DMS153 (cell line): Measurements from ENCODE around the gene SLC39A12.
A peak's percentile ranks its signal among the peaks of the same experiment; 100 is the strongest.
"Not testable (repeated sequence)": the region's sequence is repeated elsewhere in the genome, so short reads cannot be mapped to it uniquely, and the experiment has no call there.

Experiments used
- DNase-seq: peaks from one replicate; lab custom pipeline; 2025; lab: John Stamatoyannopoulos, UW

SLC39A12 gene

DNA sequence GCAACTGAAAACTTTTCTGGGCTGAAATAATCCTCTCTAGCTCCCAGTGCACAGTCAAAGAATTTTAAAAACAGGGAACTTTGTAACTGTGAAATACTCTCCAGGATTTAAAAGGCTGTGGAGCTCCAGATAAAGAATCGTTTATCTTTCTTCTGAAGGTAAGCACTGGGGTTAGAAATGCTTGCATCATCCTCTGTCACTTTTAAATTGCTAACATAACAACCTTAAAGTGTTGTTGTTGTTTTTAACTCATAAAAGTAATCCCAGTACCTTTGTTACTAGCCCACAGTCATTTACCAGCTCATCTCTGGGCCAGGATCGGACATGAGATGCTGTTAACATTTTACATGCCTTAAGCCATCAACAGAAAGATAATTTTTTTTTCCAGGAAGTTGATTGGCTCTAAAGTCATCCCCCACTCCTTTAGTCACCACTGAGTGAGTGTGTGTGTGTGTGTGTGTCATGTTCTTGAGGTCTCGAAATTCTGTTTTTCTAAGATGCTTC is at the start of gene SLC39A12:
Gene SLC39A12, plus strand, starts transcription at position 51 of the 504 bp plus-strand sequence. CDS start 1,359 bp downstream, outside the sequence.
- DNase-seq = no peak

DNA sequence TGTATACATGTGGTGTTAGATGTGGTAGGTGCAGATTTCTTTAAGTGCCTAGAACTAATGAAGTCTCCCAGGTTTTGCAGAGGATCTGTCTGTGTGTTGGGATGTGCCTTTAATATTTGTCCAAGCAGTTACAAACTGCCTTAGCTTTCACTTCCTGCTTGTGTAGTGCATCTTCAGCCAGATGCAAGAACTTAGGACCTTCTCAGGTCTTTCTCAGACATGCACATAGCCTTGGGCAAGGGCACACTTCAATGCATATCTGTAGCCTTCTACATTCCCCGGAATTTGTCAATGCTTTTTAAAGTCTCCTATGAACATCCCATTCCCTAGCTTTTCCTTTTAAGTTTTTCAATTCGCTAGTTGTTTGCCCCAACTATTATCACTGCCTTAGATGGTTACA is 47.2 kb upstream of the SLC39A12 start:
- DNase-seq = no peak

DNA sequence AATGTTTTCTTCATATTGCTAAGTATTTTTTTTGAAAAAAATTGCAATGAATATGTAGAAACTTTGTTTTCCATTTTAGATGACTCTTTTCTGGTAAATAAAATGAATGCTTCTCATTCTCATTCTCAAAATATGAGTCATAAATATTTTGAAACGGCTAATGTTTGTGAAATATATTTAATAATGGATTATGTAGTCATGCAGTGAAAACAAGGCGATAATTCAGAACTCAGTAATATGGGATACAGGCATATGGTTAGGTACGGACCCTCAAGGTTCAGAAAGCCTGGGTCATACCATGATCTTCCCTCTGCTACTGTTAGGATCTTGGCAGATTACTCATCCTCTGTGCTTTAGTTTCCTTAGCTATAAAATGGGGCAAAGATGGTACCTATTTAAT is 46.2 kb upstream of the SLC39A12 start:
- no peak for DNase-seq

DNA sequence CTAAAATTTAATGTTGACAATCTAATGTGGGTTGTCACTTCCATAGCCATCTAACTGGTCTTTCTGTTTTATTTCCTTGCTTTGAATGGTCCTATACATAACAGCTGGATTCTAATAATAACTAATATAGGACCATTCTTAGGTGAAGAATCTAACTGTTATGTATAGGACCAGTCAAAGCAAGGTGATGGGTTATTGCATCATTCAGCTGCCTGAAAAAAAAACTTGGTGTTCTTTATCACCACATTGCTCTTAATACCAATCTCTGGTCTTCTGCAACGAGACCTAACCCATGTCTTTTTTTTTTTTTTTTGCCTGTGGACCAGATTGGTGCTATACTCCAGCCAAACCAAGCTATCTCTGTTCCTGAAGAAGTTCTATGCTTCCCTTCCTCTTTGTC is 45.7 kb upstream of the SLC39A12 start:
- DNase-seq = no peak

DNA sequence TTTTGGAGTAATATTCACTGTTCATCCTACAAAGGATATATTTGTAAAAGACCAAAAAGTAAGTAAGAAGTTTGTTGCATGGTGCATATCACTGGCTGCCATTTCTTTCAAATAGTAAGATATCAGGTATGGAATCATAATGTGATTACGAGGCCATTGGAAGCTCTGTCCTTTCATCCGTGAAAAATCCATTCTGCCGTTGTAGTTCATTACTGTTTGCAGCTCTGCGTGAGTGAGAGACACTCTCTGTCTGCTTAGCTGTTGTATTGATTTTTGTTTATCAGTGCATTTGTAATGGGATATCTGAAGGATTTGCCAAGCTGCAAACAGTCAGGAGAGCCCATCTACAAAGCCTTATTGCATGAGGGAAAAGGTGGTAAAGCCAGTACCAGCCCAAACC is 44.1 kb upstream of the SLC39A12 start:
- no peak for DNase-seq

DNA sequence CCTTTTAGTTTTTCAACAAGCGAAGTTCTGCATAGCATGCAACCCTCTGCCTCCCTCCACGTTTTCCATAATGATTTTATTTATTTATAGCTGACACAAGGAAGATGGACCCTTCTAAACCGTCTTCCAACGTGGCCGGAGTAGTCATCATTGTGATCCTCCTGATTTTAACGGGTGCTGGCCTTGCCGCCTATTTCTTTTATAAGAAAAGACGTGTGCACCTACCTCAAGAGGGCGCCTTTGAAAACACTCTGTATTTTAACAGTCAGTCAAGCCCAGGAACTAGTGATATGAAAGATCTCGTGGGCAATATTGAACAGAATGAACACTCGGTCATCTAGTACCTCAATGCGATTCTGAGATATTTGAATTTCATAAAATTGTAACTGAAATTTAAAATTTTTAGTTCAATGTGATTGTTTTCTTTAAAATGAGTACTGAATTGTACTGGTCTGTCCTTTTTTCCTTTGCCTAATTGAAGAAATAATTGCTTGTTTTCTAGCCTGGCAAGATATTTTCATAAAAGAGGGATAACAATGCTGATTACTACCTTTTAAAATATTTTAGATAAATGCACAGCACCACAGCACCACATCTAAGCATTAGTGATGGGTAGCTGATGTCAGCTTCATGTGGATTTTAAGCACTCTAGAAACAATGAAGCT is 41.5 kb upstream of the SLC39A12 start:
- no peak for DNase-seq

DNA sequence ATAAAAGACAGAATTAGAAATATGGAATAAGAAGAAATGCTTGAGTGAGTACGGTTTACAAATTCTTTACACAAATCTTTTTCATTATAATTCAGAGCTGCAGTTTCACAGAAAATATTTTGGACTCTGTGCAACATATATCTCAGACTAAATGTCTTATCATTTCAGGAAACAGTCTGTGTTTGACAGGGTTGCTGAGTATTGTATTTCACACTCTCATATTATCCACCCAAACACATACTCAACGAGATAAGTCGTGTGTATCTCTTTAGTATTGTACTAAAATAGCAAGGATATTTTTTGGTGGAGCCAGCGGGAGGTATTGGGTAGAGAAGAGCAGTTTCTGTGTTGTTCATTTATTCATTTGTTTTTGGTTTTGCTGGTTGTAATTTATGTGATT is 39.0 kb upstream of the SLC39A12 start:
- DNase-seq = no peak

DNA sequence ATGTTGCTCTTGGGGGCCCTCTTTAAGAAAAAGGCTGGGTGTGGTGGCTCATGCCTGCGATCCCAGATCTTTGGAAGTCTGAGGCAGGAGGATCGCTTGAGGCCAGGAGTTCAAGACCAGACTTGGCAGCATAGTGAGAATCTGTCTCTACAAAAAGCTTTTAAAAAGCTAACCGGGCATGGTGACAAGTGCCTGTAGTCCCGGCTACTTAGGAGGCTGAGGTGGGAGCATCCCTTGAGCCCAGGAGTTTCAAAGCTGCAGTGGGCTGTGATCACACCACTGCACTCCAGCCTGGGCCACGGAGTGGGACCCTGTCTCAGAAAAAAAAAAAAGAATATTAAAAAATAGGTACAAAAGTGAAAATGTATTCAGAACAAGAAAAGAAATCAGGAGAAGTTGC is 38.1 kb upstream of the SLC39A12 start:
- DNase-seq = no peak

DNA sequence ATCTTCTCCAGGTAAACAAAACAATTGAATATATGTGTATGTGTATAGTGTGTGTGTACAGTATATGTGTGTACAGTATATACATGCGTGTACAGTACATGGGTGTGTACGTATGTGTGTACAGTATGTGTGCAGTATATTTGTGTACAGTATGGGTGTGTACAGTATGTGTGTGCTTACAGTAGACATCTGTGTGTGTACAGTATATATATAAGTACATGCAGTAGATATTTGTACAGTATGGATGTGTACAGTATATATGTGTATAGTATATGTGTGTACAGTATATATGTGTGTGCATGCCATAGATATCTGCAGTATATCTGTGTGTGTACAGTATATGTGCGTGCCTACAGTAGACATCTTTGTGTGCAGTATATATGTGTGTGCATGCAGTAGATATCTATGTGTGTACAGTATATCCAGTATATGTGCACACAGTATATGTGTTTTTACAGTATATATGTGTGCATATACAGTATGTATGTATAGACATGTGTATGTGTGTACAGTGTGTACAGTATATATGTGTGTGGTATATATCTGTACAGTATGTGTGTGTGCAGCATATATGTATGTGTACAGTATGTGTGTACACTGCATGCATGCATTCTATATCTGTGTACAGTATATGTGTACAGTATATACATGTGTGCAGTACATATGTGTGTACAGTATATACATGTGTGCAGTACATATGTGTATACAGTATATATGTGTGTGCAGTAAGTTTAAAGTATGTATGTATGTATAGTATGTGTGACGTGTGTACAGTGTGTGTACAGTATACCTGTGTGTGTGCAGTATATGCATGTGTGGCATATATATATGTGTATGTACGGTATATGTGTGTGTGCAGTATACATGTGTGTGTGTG is 37.3 kb upstream of the SLC39A12 start:
- no peak for DNase-seq

DNA sequence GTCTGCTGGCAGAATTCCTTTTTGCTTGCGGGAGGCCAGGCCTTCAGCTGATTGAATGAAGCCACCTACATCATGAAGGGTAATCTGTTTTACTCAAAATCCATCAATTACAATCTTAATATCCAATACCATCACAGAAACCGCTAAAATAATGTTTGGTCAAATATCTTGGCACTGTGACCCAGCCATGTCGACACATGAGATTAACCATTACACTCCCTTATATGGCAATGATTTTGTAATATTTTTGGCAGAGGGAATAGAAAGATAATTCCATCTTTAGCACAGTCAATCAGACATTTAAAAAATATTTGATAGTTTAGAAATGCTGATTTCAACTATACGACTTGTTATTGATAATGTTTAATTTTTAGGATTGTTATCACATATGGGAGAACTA is 36.5 kb upstream of the SLC39A12 start:
- no peak for DNase-seq

DNA sequence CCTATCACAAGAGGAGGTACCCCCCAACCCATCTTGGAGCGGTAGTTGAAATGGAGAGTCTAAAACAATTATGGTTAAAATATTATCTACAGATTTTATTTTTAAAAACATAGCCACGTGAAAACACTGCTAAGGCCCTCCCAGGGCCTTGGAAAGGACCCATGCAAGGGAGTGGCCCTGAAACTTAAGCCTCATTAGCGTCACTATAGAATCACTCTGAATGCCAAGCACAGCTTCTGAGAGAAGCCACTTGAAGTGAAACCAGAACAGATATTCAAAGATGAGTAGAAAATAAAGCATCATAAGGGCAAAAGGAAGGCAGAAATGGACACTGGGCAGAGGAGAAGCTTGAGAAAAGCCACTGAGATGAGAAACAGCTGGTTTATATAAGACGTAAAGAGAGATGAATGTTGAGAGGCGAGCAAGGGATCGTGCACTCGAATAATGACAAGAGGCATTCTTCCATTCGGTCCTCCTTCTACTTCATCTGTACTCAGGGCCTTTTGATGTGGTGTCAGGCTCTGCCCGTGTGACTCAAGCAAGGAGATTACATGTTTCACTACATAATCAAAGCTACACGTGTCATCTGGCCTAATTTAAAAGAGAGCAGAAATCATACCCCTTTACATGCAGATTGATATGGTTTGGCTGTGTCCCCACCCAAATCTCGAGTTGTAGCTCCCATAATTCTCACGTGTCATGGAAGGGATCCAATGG is 33.4 kb upstream of the SLC39A12 start:
- no peak for DNase-seq

DNA sequence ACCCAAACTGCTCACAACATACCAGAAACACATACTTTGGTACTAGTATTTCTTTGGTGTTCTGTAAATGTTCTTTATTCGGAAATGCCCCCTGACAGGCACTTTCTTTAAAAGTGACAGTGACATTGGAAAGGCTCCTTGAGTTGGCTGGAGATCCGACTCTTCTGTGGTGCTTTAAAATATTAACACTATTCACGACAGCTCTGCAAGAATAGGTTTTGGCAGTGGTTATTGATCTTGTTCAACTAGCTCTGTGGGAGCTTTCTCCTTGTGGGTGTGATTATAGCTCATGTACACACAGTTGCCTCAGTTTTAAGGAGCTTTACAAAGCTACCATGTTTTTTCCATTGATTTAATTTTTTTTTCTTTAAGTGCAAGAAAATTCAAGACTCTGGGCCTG is 30.3 kb upstream of the SLC39A12 start:
- DNase-seq = no peak

DNA sequence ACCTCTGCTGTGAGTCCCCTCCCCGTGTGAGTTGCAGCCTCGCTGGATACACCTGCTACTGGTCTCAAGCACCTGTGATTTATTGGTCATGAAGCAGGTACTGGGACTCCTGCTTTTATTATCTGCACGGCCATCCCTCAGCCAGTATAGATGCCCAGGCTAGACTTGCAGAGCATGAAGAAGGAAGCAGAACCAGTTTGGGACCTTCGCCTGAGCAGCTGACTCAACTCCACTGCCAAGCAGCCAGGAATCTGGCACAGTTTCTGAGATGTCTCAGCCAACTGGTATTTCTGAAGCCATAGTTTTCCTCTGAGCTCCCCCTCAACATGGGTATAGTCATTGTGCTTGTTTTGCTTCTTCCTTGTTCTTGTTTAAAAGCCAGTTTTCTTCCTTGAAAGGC is 28.0 kb upstream of the SLC39A12 start:
- DNase-seq = peak; percentile 75

DNA sequence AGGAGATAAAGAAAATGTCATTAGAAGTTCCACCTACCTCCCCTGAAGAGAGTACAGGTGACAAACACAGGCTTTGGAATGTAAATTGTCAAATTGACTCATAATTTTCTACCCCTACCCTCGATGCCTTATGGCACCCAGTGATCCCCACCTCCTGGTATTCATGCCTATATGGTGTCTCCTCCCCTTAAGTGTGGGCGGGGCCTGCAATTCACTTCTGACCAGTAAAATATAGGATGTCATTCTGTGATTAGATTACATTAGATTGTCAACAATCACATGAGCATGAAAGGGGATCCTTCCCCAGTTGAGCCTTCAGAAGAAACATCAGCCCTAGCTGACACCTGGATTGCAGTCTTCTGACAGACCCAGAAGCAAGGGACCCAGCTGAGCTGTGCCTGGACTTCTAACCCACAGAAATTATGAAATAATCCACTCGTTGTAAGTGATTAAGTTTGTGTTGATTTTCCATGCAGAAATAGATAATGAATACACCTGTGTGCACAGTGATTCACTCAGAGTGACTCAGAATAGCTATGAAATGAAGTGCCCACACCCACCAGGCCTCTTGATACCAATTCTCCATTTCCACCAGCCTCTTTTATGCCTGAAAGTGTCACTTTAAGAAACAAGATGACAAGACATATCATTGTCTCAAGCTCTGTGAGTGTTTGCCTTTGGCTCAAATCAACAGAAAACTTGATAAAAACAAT is 8.5 kb upstream of the SLC39A12 start:
- DNase-seq = no peak

DNA sequence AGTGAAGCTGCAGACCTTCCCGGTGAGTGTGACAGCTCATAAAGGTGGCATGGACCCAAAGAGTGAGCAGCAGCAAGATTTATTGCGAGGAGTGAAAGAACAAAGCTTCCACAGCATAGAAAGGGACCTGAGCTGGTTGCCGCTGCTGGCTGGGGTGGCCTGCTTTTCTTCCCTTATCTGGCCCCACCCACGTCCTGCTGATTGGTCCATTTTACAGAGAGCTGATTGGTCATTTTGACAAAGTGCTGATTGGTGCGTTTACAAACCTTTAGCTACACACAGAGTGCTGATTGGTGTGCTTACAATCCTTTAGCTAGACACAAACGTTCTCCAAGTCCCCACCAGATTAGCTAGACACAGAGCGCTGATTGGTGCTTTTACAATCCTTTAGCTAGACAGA is 1.4 kb upstream of the SLC39A12 start:
- DNase-seq = not testable (repeated sequence)

DNA sequence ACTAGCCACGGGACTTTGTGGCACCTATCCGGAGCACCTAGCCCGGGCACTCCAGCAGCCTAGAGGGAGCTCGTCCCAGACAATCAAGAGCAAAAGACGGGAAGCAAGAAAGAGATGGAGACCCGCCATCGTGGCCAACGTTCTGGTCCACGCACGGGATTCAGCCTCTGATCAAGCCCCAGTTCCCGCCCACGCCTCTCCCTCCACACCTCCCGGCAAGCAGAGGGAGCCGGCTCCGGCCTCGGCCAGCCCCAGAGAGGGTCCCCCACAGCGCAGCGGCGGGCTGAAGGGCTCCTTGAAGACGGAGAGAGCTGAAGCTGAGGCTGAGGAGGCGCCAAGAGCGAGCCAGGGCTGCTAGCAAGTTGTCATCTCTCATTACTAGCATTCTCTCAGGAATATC is 992 bp upstream of the SLC39A12 start:
- no peak for DNase-seq

DNA sequence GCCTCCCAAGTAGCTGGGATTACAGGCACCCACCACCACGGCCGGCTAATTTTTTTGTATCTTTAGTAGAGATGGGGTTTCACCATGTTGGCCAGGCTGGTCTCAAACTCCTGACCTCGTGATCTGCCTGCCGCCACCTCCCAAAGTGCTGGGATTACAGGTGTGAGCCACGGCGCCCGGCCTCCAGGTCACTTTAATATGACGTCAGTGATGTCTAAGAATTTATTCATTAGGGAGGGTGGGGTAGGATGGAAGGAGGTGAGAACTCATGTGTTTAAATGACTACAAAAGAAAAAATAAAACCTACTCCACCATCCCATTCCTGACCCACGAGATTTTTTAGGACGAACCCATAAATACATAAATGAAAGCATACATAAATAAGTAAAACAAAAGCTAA is 2.7 kb downstream of the SLC39A12 start:
- not testable (repeated sequence) for DNase-seq

DNA sequence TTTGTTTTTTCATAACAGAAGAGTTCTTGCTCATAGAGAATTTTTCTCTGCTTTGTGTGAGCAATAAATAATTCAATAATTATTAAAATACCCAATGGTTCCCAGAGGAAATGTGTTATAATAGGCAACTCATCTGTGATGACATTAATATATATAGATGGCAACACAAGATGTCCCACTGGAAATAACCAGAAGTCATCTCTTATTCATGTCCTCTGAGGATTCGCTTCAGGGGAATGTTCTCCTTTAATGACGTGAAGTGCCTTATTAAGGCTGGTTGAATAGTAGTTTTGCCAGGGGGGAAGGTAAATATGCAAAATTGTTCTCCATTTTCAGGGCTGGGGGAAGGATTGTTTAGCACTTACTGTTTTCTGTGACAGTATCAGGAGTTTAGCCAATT is 3.1 kb downstream of the SLC39A12 start:
- DNase-seq = no peak

DNA sequence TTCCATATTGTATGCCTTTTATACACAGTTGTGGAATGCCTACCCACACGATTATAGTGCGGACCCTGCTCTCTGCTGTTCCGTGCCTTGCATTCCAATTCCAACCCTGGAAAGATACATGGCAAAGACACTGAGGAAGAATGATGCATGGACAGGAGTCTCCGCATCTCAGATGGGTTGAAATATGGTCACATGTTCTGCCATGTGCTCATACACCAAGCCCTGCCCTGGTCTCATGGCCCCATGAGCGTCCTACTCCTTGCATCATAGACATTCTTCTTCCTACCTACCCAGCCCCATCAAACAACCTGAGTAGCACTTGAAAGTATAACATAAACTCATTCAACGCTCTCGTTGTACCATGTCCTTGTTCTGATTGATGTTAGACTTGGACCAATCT is 6.3 kb downstream of the SLC39A12 start:
- no peak for DNase-seq

DNA sequence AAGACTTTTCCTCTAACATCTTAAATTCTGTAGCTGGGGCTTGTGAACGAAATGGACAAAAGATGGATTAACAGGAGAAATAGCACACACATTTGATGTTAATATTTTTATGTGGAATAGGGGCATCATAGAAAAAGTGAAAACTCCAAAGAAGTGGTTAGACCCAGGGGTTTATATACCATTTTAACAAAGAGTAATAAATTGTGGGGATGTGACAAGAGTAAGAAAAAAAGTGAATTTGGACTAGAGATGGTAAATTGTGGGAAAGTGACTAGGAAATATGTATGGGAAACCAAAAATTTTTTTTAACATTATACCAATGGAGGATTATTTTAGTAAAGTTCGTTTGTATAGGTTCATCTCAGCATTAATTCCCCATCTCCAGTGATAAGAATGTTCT is 8.2 kb downstream of the SLC39A12 start:
- no peak for DNase-seq

DNA sequence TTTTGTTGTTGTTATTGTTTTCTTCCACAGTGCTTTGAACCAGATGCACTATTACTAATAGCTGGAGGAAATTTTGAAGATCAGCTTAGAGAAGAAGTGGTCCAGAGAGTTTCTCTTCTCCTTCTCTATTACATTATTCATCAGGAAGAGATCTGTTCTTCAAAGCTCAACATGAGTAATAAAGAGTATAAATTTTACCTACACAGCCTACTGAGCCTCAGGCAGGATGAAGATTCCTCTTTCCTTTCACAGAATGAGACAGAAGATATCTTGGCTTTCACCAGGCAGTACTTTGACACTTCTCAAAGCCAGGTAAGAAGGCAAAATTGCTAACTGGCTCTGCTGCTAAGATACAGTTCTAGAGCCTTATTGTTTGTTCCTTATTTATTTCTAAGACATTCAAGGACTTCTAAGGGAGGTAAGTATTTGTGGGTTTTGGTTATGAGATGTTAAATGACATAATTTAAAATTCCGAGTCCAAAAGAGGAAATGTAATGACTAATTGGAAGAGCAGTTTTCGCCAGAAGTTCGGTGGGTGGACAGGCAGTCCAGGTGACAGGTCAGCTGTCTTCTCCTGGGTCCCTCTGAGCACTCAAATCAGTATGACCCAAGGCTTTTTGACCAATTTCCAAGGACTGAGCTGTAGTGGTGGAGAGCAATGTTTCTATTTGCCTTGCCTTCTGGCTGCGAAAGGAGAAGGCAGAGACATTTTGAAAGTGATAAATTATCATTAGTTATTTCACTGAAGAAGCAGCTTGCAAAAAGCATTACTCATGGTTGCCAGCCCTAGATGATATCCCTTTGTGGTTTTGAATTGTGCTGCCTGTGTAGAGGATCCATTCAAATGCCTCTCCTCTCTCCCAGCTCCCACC is 10.1 kb downstream of the SLC39A12 start:
- no peak for DNase-seq
